Activated CD8-positive, alpha-beta memory T cell treated with anti-CD3 and anti-CD28 coated beads, Interleukin-2, amount 50 U/mL, for 4 hours (primary cell): Measurements from ENCODE around the gene RPL18A.
A peak's percentile ranks its signal among the peaks of the same experiment; 100 is the strongest.
"Not testable (repeated sequence)": the region's sequence is repeated elsewhere in the genome, so short reads cannot be mapped to it uniquely, and the experiment has no call there.

Experiments
- DNase-seq: peaks from one replicate; pipeline ENCODE4 v3.0.0-alpha.2; 2020

The RPL18A gene

DNA sequence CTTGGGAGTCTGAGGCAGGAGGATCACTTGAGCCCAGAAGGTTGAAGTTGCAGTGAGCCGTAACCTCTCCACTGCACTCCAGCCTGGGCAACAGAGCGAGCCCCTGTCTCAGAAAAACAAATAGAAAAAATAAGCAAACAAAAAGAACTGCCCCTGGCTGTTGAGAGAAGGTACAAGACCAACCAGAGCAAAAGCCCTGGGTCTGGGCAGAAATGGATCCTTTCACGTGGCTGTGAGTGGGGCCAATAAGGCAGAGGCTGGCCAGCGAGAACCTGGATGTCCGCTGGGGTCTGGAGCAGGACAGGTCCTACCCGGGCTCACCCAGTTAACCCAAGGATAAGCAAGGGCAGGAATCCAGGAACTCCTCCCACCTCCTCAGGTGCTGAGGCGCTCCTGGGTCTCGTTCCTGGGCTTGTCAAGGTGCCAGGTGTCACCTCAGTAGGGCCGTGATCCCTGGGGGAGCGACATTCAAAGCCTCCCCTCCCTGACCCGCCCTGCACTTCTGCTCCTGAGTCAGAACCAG, 7.3 kb downstream of the RPL18A start:
- DNase-seq = no peak

DNA sequence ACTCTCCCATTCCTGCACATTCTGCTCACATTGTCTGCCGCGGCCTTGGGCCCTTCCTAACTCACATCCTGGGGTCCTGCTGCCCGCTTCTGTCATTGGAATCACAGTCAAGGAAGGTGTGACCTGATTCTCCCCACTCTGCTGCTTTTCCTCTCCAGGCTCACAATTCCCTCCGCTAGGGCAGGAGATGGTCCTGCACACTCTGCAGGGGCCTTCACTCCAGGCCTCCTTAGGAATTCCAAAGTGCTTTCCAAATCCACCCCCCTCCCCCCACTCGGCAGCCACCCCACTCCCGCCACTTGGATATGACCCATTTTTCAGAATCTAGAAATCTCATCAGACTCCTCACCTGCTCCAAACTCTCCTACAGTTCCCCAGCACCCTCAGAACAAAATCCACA, 9.0 kb downstream of the RPL18A start:
- no peak for DNase-seq

DNA sequence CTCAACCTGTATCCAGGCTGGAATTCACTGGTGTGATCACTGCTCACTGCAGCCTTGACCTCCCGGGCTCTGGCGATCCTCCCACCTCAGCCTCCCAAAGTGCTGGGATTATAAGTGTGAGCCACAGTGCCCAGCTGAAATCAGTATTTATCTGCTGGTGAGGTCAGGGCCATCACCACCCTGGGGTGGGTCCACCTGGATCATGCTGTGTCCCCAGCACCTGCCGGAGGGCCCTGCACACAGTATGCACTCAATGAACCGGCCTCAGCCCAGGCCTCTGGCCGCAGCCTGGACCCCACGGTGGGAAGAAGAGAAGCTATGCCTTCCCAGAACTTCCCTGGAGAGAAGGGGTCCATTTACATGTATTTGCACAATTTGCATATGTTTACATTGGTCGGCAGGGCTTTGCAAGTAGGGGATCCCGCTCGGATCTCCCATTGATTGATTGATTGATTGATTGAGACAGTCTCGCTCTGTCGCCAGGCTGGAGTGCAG, 9.5 kb downstream of the RPL18A start:
- no peak for DNase-seq

- DNase-seq = no peak
Measured at GRCh38 chr19:17871032-17871877, 11.5 kb downstream of the RPL18A start.

GRCh38 chr19:17871878-17872250, 12.2 kb downstream of the RPL18A start, which contains the start of gene SLC5A5:
Gene SLC5A5, plus strand, starts transcription at chr19:17871945. Its CDS starts 375 bp downstream, at chr19:17872320.
- DNase-seq = no peak

- no peak for DNase-seq
Measured at GRCh38 chr19:17872251-17873001, 12.7 kb downstream of the RPL18A start.

DNA sequence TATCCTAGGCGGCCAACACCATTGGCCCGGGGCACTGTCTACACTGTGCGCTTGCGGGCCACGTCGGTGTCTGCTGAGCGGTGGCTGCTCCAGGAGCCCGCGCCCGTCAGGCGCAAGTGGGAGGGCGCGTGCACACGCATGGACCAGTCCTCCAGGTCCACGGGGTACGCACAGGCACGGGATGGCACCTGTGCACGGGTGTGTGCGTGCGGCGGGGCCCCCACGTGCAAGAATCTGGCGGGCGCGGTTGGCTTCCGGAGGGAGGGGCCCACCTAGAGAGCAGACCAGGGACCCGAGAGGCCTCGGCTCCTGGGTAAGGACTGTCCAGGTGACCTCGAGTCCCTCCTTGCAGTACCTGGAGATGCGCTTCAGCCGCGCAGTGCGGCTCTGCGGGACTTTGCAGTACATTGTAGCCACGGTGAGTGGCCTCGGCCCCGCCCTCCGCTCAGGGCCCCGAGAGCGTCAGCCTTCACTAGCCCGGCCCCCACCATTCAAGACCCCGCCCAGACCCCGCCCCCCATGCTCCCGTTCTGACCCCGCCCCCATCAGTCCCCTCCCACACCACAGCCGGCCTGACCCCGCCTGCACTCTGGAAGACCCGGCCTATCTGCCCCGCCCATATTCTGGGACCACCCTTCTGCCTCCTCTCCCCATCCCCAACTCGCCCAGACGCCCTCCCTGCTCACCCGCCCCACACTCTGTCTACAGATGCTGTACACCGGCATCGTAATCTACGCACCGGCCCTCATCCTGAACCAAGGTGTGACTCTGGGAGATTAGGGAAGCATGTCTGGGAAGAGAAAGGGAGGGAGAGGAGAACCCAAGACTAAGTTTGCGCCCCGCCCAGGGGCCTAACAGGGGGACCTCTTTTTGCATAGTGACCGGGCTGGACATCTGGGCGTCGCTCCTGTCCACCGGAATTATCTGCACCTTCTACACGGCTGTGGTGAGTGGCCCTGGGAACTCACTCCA, 14.4 kb downstream of the RPL18A start:
- peak; percentile 63 for DNase-seq

- DNase-seq = no peak
Measured at GRCh38 chr19:17874758-17875135, 15.0 kb downstream of the RPL18A start.

- no peak for DNase-seq
Measured at GRCh38 chr19:17877696-17878095, 18.0 kb downstream of the RPL18A start.

GRCh38 chr19:17879466-17879865, 19.8 kb downstream of the RPL18A start:
- DNase-seq = no peak

GRCh38 chr19:17881701-17882100, 22.0 kb downstream of the RPL18A start:
- no peak for DNase-seq

DNA sequence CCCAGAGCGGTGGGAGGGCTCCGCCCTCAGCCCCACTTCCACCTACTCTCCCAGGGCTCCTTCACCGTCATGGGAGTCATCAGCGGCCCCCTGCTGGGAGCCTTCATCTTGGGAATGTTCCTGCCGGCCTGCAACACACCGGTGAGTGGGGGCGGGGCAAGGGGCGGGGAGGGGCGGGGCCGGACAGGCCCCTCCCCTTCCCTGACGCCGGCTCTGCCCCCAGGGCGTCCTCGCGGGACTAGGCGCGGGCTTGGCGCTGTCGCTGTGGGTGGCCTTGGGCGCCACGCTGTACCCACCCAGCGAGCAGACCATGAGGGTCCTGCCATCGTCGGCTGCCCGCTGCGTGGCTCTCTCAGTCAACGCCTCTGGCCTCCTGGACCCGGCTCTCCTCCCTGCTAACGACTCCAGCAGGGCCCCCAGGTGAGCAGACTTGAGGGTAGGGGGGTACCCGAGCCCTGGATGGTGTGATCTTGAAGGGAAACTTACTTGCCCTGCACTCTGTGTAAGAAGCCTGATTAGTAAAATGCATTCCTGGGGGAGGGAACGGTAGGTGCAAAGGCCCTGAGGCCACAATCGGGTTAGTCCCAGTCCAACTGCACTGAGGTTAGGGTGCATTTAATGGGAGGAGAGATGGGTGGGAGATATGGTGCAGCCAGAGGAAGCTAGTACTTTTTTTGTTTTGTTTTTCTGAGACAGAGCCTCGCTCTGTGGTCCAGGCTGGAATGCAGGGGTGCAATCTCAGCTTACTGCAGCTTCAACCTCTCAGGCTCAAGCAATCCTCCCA, 24.1 kb downstream of the RPL18A start:
- no peak for DNase-seq

- no peak for DNase-seq
Measured at GRCh38 chr19:17886515-17886914, 26.8 kb downstream of the RPL18A start.

GRCh38 chr19:17887221-17887620, 27.5 kb downstream of the RPL18A start:
- DNase-seq = not testable (repeated sequence)

DNA sequence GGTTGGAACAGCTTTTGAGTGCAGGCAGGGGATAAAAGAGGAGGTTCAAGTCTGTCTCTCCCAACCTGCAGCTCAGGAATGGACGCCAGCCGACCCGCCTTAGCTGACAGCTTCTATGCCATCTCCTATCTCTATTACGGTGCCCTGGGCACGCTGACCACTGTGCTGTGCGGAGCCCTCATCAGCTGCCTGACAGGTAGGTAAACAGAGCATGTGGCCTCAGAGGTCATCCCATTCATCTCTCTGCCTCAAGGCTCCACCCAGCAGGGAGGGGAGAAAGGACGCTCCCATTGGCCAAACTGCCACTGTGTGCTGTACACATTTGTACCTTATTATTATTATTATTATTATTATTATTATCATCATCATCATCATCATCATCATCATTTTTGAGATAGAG, 28.6 kb downstream of the RPL18A start:
- DNase-seq = no peak

- DNase-seq = no peak
Measured at GRCh38 chr19:17889609-17890214, 30.0 kb downstream of the RPL18A start.

DNA sequence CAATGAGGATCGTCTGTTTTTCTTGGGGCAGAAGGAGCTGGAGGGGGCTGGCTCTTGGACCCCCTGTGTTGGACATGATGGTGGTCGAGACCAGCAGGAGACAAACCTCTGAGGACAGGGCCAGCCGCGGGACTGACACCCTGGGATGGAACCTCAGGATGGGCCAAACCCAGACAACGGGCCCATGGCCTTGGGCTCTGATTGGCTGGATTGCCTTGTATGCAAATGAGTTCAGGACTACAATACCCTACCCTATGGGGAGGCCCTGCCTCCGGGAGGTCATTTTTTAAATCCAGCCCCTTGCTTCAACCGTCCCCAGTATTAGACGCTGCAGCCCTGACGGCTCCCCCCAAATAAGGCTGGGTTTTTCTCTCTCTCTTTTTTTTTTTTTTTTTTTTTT, 34.1 kb downstream of the RPL18A start:
- no peak for DNase-seq

GRCh38 chr19:17902701-17903100, 43.0 kb downstream of the RPL18A start:
- no peak for DNase-seq

DNA sequence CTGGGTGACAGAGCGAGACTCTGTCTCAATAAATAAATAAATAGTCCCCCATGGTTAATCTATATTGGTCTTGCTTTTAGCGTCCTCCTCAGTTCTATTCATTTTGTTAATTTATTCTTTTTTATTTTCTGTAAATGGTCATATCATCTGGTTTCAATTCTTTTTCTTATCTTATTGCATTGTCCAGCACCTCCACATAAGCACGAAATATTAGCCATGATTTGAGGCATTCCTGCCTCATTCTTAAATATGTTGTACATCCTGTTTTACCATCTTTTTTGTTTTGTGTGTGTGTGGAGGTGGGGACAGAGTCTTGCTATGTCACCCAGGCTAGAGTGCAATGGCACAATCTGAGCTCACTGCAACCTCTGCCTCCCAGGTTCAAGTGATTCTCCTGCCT, 48.5 kb downstream of the RPL18A start:
- no peak for DNase-seq

GRCh38 chr19:17909003-17909732, 49.5 kb downstream of the RPL18A start:
- no peak for DNase-seq
